Neutrophil (primary cell): ENCODE results near the gene HIVEP1.

Experiments
- H3K27ac ChIP-seq: fragments of 200-600 bp; sonication (generic); 2 replicates; pipeline ENCODE4 v1.5.1; 2016; ENCODE audit warnings: mild to moderate bottlenecking, moderate library complexity
- H3K27me3 ChIP-seq: fragments of 200-600 bp; sonication (generic); 2 replicates; pipeline ENCODE4 v1.6.0; 2016; ENCODE audit warnings: mild to moderate bottlenecking
- H3K36me3 ChIP-seq: fragments of 200-600 bp; sonication (generic); 2 replicates; pipeline ENCODE4 v1.5.1; 2017
- H3K4me1 ChIP-seq, 2 experiments: fragments of 200-600 bp in 1 of 2; sonication (generic) in 1 of 2; 1 replicate in 1 of 2; 2 replicates in 1 of 2; pipeline versions ENCODE4 v1.5.1 to v1.6.1; 2013 to 2016; ENCODE audit warnings: low read depth in 1 of 2, low read length in 1 of 2, mild to moderate bottlenecking in 1 of 2, moderate library complexity in 1 of 2; ENCODE audit not compliant: control insufficient read depth in 1 of 2, insufficient read depth in 1 of 2
- H3K4me3 ChIP-seq, 2 experiments: fragments of 200-600 bp in 1 of 2; sonication (generic) in 1 of 2; 1 replicate in 1 of 2; 2 replicates in 1 of 2; pipeline ENCODE4 v1.5.1; 2013 to 2016; ENCODE audit warnings: low read depth in 1 of 2, low read length in 1 of 2, mild to moderate bottlenecking in 1 of 2, moderate library complexity in 1 of 2
- H3K9me3 ChIP-seq: fragments of 200-600 bp; sonication (generic); 2 replicates; pipeline ENCODE4 v1.5.1; 2016
- TF ChIP-seq, protein P1 (sequence below): fragments of 200-600 bp; sonication (generic); IDR thresholded peaks from 2 replicates; pipeline ENCODE4 v1.5.1; 2016; ENCODE audit warnings: antibody characterized with exemption

Gene HIVEP1

GRCh38 chr6:12114055-12114503 lies 102.0 kb downstream of the HIVEP1 start:
- Histone ChIP-seq H3K36me3 (peaks cover 6% of the 10 kb centered on the region), H3K4me3 (no peak overlapping the region), H3K27me3 (no peaks in the 10 kb centered on the region), H3K27ac (no peak overlapping the region), H3K9me3 (no peaks in the 10 kb centered on the region), H3K4me1 (no peaks in the 10 kb centered on the region)
- TF ChIP-seq, protein P1, sequence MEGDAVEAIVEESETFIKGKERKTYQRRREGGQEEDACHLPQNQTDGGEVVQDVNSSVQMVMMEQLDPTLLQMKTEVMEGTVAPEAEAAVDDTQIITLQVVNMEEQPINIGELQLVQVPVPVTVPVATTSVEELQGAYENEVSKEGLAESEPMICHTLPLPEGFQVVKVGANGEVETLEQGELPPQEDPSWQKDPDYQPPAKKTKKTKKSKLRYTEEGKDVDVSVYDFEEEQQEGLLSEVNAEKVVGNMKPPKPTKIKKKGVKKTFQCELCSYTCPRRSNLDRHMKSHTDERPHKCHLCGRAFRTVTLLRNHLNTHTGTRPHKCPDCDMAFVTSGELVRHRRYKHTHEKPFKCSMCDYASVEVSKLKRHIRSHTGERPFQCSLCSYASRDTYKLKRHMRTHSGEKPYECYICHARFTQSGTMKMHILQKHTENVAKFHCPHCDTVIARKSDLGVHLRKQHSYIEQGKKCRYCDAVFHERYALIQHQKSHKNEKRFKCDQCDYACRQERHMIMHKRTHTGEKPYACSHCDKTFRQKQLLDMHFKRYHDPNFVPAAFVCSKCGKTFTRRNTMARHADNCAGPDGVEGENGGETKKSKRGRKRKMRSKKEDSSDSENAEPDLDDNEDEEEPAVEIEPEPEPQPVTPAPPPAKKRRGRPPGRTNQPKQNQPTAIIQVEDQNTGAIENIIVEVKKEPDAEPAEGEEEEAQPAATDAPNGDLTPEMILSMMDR = no peak

DNA sequence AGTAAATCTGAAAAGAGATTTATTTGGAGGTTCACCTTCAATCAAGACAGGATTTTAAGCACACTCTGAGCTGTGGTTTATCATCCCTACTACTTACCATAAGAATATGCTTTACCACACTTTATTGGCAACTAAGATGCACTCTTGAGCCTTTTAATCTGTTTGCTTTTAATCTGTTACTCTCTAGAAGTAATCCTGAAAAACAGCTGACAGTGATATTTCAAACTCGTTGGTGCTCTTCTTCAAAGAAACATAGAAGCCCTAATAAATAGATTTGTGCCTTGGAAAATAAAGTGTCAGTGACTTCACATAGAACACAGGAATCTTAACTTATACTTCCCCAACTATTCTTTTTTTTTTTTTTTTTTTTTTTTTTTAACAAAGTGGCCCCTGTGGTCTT lies 102.9 kb downstream of the HIVEP1 start:
- H3K9me3 ChIP-seq = no peaks in the 10 kb centered on the region
- TF ChIP-seq, protein P1 = no peak
- H3K27me3 ChIP-seq = no peaks in the 10 kb centered on the region
- H3K4me3 ChIP-seq = no peak overlapping the region
- H3K27ac ChIP-seq = no peak overlapping the region
- H3K4me1 ChIP-seq = no peaks in the 10 kb centered on the region
- peaks cover 4% of the 10 kb centered on the region for H3K36me3 ChIP-seq

DNA sequence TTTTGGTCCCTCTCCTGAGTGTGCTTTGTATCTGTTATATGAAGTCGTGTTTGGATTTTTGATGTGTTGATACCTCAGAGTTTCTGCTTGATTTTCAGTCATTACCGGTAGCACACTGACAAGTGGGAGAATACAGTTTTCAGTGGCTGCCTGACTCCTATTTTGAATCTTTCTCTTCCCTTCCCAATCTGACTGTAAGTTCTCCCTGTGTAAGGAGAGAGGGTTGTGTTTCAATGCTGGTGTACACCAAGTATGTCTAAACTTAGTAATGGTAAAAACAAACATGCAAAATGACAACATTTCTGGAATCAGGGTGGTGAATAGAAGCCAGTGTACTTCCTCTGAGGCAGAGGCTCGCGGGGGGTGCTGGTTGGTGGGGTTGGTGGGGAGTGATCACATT lies 103.4 kb downstream of the HIVEP1 start:
- peaks cover 8% of the 10 kb centered on the region for H3K36me3 ChIP-seq

DNA sequence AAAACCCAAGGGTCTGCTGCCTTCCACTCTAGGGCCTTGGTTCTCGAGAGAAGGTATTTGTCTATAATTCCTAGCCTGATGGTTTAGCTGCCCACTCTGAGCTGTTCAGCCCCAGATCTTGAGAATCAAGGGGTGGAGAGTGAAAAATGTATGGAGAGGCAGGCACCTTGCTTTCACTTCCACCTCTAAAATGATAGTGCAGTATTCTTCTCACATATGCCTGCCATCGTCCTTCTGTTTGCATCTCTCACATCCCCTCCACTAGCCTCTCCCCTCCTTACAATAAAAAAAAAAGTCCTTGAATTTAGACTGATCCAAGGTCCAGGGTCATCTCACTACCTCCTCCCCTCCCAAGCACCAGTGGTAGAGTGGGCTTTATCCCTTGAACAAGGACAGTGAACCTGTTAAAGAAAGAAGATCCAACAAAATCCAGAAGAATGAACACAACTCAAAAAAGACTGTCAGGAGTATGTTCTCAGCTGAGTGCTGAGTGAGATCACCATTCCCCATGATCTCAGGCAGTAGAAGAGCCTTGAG lies 104.2 kb downstream of the HIVEP1 start:
- Histone ChIP-seq H3K27ac (no peak overlapping the region), H3K4me3 (no peak overlapping the region), H3K36me3 (peaks cover 16% of the 10 kb centered on the region), H3K9me3 (no peaks in the 10 kb centered on the region), H3K27me3 (no peaks in the 10 kb centered on the region), H3K4me1 (no peaks in the 10 kb centered on the region)
- TF ChIP-seq, protein P1 = no peak

More for the DNA sequence above, 103.4 kb downstream of the HIVEP1 start:
- no peaks in the 10 kb centered on the region for H3K9me3 ChIP-seq
- no peaks in the 10 kb centered on the region for H3K27me3 ChIP-seq
- no peak overlapping the region for H3K4me3 ChIP-seq
- H3K27ac ChIP-seq = no peak overlapping the region
- no peaks in the 10 kb centered on the region for H3K4me1 ChIP-seq
- TF ChIP-seq, protein P1 = no peak

DNA sequence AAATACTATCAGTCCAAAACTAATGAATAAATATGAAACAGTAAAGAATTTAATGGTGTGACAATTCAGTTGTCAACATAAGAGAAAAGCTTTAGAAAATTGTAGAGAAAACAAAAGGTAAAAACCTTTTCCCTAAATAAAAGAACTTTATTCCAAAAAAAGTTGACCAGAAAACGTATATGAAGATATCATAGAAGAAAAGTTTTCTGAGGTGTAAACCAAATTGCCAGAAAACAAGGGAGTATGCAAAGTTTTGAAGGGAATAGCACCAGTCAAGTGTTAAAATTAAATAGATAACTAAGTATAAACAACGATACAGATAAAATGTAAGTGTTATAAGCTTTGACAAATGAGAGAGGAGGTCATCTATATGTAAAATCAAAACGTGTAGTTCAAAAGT lies 104.9 kb downstream of the HIVEP1 start:
- no peak overlapping the region for H3K27ac ChIP-seq
- no peaks in the 10 kb centered on the region for H3K9me3 ChIP-seq
- H3K4me3 ChIP-seq = no peak overlapping the region
- peaks cover 20% of the 10 kb centered on the region for H3K36me3 ChIP-seq
- H3K27me3 ChIP-seq = no peaks in the 10 kb centered on the region
- no peaks in the 10 kb centered on the region for H3K4me1 ChIP-seq
- TF ChIP-seq, protein P1 = no peak
